Transverse colon (tissue), 4 donors: Measurements from ENCODE around the gene PGGHG. TPM values are rescaled to one million over a fixed set of nuclear protein-coding genes. Genes with fewer than 3 reads are reported as not detected.
A peak's percentile ranks its signal among the peaks of the same experiment; 100 is the strongest.

Experiments
- DNase-seq: peaks from one replicate; pipeline ENCODE4 v3.0.0-alpha.2; 2019
- H3K27ac ChIP-seq, 4 donors: fragments of 200-600 bp; sonication (generic); 2 replicates each; pipeline ENCODE4 v1.5.1; 2016 to 2018; ENCODE audit warnings: inconsistent platforms in 4 of 4
- H3K27me3 ChIP-seq: fragments of 200-600 bp; sonication (generic); 2 replicates; pipeline ENCODE4 v1.5.1; 2017; ENCODE audit warnings: inconsistent platforms
- H3K36me3 ChIP-seq, 4 donors: fragments of 200-600 bp; sonication (generic); 2 replicates each; pipeline ENCODE4 v1.5.1; 2017 to 2019; ENCODE audit warnings: inconsistent platforms in 4 of 4
- H3K4me1 ChIP-seq, 4 donors: fragments of 200-600 bp; sonication (generic); 2 replicates each; pipeline ENCODE4 v1.5.1; 2017 to 2020; ENCODE audit warnings: inconsistent platforms in 4 of 4
- H3K4me3 ChIP-seq, 4 donors: fragments of 200-600 bp; sonication (generic); 1 replicate in 1 of 4; 2 replicates in 3 of 4; pipeline versions ENCODE4 v1.5.1 to v1.6.1; 2017 to 2019; ENCODE audit warnings: inconsistent platforms in 4 of 4
- H3K9me3 ChIP-seq, 2 donors: fragments of 200-600 bp; sonication (generic); 2 replicates each; pipeline ENCODE4 v1.5.1; 2017 to 2019; ENCODE audit warnings: inconsistent platforms in 2 of 2
- CTCF ChIP-seq, 5 experiments: fragments of 200-600 bp in 3 of 5; fragments of 450-650 bp in 2 of 5; sonication (generic) in 3 of 5; IDR thresholded peaks; 1 replicate in 2 of 5; 2 replicates in 3 of 5; pipeline ENCODE4 v1.5.1; 2016 to 2017; ENCODE audit warnings: antibody characterized with exemption in 5 of 5, inconsistent platforms in 3 of 5, mild to moderate bottlenecking in 2 of 5, moderate library complexity in 1 of 5
- EP300 ChIP-seq: sonication (generic); formaldehyde crosslinking; IDR thresholded peaks from one replicate; pipeline ENCODE4 v1.6.1; 2017; ENCODE audit warnings: antibody characterized with exemption, low read depth
- POLR2A ChIP-seq: fragments of 450-650 bp; IDR thresholded peaks from one replicate; pipeline ENCODE4 v1.6.1; 2016; ENCODE audit warnings: antibody characterized with exemption, mild to moderate bottlenecking, moderate library complexity
- POLR2AphosphoS5 ChIP-seq, 3 donors: sonication (generic); formaldehyde crosslinking; IDR thresholded peaks; one replicate each; pipeline ENCODE4 v1.6.1; 2016; ENCODE audit warnings: antibody characterized with exemption in 3 of 3
- WGBS, 2 donors: methylation state at CpG; one replicate each; pipeline ENCODE4 v1.1.5; 2018; ENCODE audit warnings: low coverage in 1 of 2; 5-methylcytosine and 5-hydroxymethylcytosine counted together
- in situ Hi-C, 4 donors: fragments of 200-750 bp; cut with MboI; loops; one replicate each; pipeline versions ENCODE4 v1.15.0 to v1.15.1; 2017; ENCODE audit warnings: low sequenced_read_pairs in 3 of 4, low pct_ligation_motif_present in 1 of 4, low pct_unique_long_range_greater_than_20kb in 1 of 4
- intact Hi-C: fragments of 100-400 bp; cut with DNase I; formaldehyde crosslinking; loops from one replicate; pipeline ENCODE4 v1.15.1; 2023; ENCODE audit warnings: low total_unique reads
- total RNA-seq, 4 donors: library from RNA; depleted of rRNA; stranded (reverse); fragments of >200 nt; gene quantifications; one replicate each; pipeline ENCODE4 v1.1.0, GENCODE V29; 2016

Gene PGGHG
- total RNA-seq, 4 donors from 2014 or later: 15.4 to 117 (median 30.8) TPM

DNA sequence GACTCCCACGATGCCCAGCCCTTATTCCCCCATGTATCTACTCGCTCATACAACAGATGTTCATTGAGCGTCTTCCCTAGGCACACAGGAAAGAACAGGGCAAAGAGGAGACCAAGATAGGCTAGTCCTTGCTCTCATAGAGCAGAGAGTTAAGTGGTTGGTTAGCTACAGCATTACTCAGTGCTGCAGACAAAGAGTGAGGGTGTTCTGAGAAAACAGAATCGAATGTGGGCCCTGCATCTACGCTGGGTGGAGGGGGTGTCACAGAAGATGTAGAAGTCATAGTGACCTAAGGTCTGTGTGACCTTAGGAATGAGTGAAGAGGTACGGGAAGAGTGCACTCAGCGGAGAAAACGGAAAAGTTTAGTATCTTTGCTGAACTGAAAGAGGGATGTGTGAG lies 39.9 kb upstream of the PGGHG start:
- in situ Hi-C loops: no loop called here
- H3K27me3 ChIP-seq: no peaks in the 10 kb centered on the region
- H3K9me3 ChIP-seq: no peaks in the 10 kb centered on the region
- DNase-seq: no peak
- no peaks in the 10 kb centered on the region for H3K4me1 ChIP-seq
- TF ChIP-seq POLR2A (no peak), EP300 (no peak), CTCF (IDR thresholded peaks at IDR 0.05) (no peak), POLR2AphosphoS5 (IDR thresholded peaks at IDR 0.05) (no peak)
- H3K36me3 ChIP-seq: peaks cover 0 to 56% (median 23%) of the 10 kb centered on the region in 4 donors
- no peak overlapping the region for H3K4me3 ChIP-seq
- intact Hi-C loops: no loop called here
- 85 to 87% methylated on average over 7 to 8 of the region's 8 CpGs for WGBS, 2 donors
- H3K27ac ChIP-seq: no peak overlapping the region

DNA sequence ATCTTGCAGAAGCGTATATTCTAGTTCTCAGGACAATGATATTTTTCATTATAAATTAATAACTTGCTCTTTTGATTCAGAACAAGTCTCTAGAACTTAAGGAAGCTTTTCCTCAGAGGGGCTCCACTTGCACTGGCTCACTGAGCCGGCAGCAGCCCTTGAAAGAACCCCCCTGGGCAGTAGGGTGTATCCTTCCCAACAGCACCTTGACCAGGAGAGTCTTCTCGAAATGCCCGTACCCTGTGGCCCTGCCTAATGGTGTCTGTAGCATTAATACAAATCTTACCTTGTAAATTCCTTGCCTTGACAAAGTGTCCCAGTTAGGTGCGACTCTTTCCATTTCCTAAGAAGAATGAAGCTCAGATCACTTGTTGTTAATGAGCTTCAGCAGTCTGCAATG lies 38.7 kb upstream of the PGGHG start:
- in situ Hi-C loops (loop anchor here in 1 of 4 donors (10.0 kb wide), 1 partner anchor 115 kb away; the partner anchor contains the start of gene B4GALNT4), intact Hi-C loops (no loop called here)
- no peaks in the 10 kb centered on the region for H3K9me3 ChIP-seq
- WGBS, 2 donors: 83 to 95% methylated on average over 3 to 5 of the region's 5 CpGs
- no peak overlapping the region for H3K27ac ChIP-seq
- no peak for DNase-seq
- H3K4me3 ChIP-seq: no peak overlapping the region
- H3K36me3 ChIP-seq: peaks cover 0 to 44% (median 18%) of the 10 kb centered on the region in 4 donors
- no peaks in the 10 kb centered on the region for H3K4me1 ChIP-seq
- TF ChIP-seq POLR2AphosphoS5 (IDR thresholded peaks at IDR 0.05) (no peak), CTCF (IDR thresholded peaks at IDR 0.05) (no peak), POLR2A (no peak), EP300 (no peak)
- no peaks in the 10 kb centered on the region for H3K27me3 ChIP-seq

GRCh38 chr11:250740-251299 lies 38.1 kb upstream of the PGGHG start:
- intact Hi-C loops: no loop called here
- Histone ChIP-seq H3K36me3 (peaks cover 0 to 40% (median 18%) of the 10 kb centered on the region in 4 donors), H3K27ac (no peak overlapping the region), H3K4me3 (no peak overlapping the region), H3K9me3 (no peaks in the 10 kb centered on the region), H3K27me3 (no peaks in the 10 kb centered on the region), H3K4me1 (no peaks in the 10 kb centered on the region)
- DNase-seq: peak; percentile 70
- in situ Hi-C loops: loop anchor here in 1 of 4 donors (10.0 kb wide), 1 partner anchor 114 kb away; the partner anchor contains the start of gene B4GALNT4
- 79 to 87% methylated on average over 10 of the region's 10 CpGs for WGBS, 2 donors
- TF ChIP-seq CTCF (IDR thresholded peaks at IDR 0.05) (peak; percentile 54 to 66 (median 63)), POLR2A (no peak)

- intact Hi-C loops: no loop called here
- in situ Hi-C loops: loop anchor here in 1 of 4 donors (10.0 kb wide), 1 partner anchor 113 kb away; the partner anchor contains the start of gene B4GALNT4
Observed at GRCh38 chr11:251550-251949, 37.4 kb upstream of the PGGHG start.

More at GRCh38 chr11:251550-251949, 37.4 kb upstream of the PGGHG start:
- TF ChIP-seq POLR2AphosphoS5 (IDR thresholded peaks at IDR 0.05): no peak
- TF ChIP-seq EP300: no peak
- TF ChIP-seq POLR2A: no peak
- no peak for TF ChIP-seq CTCF (IDR thresholded peaks at IDR 0.05)
- 84 to 92% methylated on average over 5 to 10 of the region's 10 CpGs for WGBS, 2 donors
- no peak overlapping the region for H3K27ac ChIP-seq
- H3K27me3 ChIP-seq: no peaks in the 10 kb centered on the region
- no peak for DNase-seq
- no peaks in the 10 kb centered on the region for H3K4me1 ChIP-seq
- H3K4me3 ChIP-seq: no peak overlapping the region
- H3K9me3 ChIP-seq: no peaks in the 10 kb centered on the region
- peaks cover 0 to 33% (median 16%) of the 10 kb centered on the region in 4 donors for H3K36me3 ChIP-seq
